HUES64 (cell line): Measurements from ENCODE around the gene NOL6.
"Not testable (repeated sequence)": the region's sequence is repeated elsewhere in the genome, so short reads cannot be mapped to it uniquely, and the experiment has no call there.

Source experiments
- H3K27ac ChIP-seq: 2 replicates; pipeline ENCODE4 v1.7.0; 2013; ENCODE audit warnings: low read depth, low read length, inconsistent platforms
- H3K27me3 ChIP-seq: 2 replicates; pipeline ENCODE4 v1.6.1; 2013; ENCODE audit warnings: mild to moderate bottlenecking, low read length; ENCODE audit not compliant: insufficient read depth
- H3K36me3 ChIP-seq: 2 replicates; pipeline ENCODE4 v1.6.1; 2013; ENCODE audit warnings: mild to moderate bottlenecking, low read length; ENCODE audit not compliant: insufficient read depth
- H3K4me1 ChIP-seq: 2 replicates; pipeline ENCODE4 v1.6.1; 2013; ENCODE audit warnings: mild to moderate bottlenecking, low read length, moderate library complexity; ENCODE audit not compliant: insufficient read depth
- H3K4me3 ChIP-seq: 2 replicates; pipeline ENCODE4 v1.5.1; 2013; ENCODE audit warnings: mild to moderate bottlenecking, low read length, moderate library complexity
- H3K9ac ChIP-seq: 2 replicates; pipeline ENCODE4 v1.6.1; 2013; ENCODE audit warnings: mild to moderate bottlenecking, low read depth, low read length
- H3K9me3 ChIP-seq: 2 replicates; pipeline ENCODE4 v1.6.1; 2013; ENCODE audit warnings: low read depth, low read length; ENCODE audit not compliant: insufficient read depth
- WGBS: fragments of 150-250, 120-280 bp; methylation state at CpG from one replicate; pipeline ENCODE4 v1.1.7; 2013; ENCODE audit warnings: missing lambda C conversion rate; 5-methylcytosine and 5-hydroxymethylcytosine counted together

The NOL6 gene

DNA sequence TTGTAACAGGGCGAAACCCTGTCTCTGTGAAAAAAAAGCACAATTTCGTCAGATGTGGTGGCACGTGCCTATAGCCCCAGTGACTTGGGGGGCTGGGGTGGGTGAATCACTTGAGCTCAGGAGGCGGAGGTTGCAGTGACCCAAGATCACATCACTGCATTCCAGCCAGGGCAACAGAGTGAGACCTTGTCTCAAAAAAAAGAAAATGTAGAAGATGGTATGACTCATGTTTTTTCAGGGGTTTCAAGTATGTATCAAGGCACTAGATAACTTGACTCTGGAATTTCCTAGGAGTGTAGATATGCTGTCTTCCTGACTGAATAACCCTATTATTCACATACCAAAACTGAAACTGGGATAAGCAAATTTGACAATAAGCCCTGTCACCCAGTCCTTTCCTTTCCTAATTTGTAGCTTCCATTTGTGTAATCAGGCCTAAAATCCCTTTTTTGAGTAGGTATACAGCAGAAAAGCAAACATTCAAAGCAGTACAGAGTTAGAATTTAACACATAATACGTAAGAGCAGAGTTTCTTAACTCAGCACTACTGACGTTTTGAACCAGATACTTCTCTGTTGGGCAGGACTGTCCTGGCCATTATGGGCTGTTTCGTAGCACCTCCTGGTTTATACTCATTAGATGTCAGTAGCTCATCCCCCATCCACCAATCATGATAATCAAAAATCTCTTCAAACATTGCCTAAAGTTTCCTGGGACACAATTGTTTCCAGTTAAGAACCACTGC lies 33.1 kb upstream of the NOL6 start:
- Histone ChIP-seq H3K4me3 (no peak overlapping the region), H3K27ac (no peak overlapping the region), H3K4me1 (no peaks in the 10 kb centered on the region), H3K9me3 (no peaks in the 10 kb centered on the region), H3K27me3 (no peaks in the 10 kb centered on the region), H3K36me3 (no peaks in the 10 kb centered on the region), H3K9ac (no peak overlapping the region)
- WGBS = 72% methylated on average over 7 of the region's 7 CpGs

- Histone ChIP-seq H3K4me3 (no peak overlapping the region), H3K9ac (no peak overlapping the region), H3K9me3 (no peaks in the 10 kb centered on the region), H3K4me1 (no peaks in the 10 kb centered on the region), H3K27me3 (no peaks in the 10 kb centered on the region), H3K27ac (no peak overlapping the region), H3K36me3 (no peaks in the 10 kb centered on the region)
- WGBS = 100% methylated on average over 1 of the region's 1 CpG
Observed at GRCh38 chr9:33498387-33498786, 24.7 kb upstream of the NOL6 start.

DNA sequence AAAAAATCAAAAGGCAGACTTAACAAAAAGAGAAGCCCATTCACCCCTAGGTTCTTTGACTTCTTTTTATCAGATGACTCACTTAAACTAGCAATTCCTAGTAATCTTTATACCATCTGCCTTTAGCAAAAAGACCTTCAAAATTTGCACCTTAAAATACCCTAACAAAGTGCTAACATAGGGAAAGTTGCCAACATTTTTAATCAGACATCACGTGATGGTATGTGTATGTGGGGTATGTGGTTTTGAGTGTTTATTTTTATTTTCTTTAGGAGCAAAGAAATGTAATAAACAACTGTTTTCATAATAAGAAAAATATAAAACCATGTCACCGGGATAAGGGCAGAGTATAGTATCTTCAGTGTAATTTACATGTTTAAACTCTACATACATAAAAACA lies 20.1 kb upstream of the NOL6 start:
- not testable (repeated sequence) for H3K27ac ChIP-seq, H3K27me3 ChIP-seq, H3K4me1 ChIP-seq, H3K4me3 ChIP-seq, H3K9ac ChIP-seq, H3K9me3 ChIP-seq, H3K36me3 ChIP-seq
- no CpG with 5 or more reads among the region's 2 CpGs for WGBS

DNA sequence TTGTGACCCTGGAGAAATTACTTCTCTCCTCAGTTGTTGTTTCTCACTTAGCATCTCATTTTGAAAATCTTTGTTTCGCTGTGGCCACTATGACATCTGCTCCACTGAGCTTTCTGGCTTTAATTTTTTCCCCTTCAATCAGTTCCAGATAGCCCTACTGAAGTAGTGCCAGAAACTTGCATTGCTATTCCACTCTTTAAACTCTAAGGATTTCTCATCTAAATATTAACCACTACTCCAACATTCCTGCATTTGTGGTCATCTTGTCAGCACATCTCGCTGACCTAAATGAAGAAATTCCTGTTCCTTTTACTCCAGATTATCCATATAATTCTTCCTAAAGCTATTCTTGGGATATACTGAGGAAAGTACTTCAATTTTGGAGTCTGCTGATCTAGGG lies 15.3 kb upstream of the NOL6 start:
- Histone ChIP-seq H3K36me3 (no peaks in the 10 kb centered on the region), H3K4me1 (no peaks in the 10 kb centered on the region), H3K4me3 (no peak overlapping the region), H3K27me3 (no peaks in the 10 kb centered on the region), H3K9me3 (no peaks in the 10 kb centered on the region), H3K9ac (no peak overlapping the region), H3K27ac (no peak overlapping the region)
- 91% methylated on average over 2 of the region's 2 CpGs for WGBS

DNA sequence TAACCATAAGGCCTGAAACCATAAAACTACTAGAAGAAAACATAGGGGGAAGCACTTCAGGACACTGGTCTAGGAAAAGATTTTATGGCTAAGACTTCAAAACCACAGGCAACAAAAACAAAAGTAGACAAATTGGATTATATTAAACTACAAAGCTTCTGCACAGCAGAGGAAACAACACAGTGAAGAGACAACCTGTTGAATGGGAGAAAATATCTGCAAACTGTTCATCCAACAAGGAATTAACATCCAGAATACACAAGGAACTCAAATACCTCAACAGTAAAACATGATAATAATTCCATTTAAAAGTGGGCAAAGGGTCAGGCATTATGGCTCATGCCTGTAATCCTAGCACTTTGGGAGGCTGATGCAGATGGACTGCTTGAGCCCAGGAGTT lies 11.6 kb upstream of the NOL6 start:
- not testable (repeated sequence) for H3K4me3 ChIP-seq

DNA sequence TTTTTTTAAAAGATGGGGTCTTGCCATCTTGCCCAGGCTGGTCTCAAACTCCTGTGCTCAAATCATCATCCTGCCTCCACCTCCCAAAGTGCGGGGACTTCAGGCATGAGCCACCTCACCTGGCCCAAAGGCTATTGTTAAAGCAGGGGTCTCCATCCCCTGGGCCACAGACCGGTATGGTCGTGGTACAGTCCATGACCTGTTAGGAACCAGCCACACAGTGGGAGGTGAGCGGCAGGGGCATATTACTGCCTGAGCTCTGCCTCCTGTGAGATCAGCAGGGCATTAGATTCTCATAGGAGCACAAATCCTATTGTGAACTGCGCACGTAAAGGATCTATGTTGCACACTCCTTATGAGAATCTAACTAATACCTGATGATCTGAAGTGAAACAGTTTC lies 7.3 kb upstream of the NOL6 start:
- Histone ChIP-seq H3K9ac (no peak overlapping the region), H3K9me3 (no peaks in the 10 kb centered on the region), H3K4me3 (no peak overlapping the region), H3K27me3 (no peaks in the 10 kb centered on the region), H3K36me3 (no peaks in the 10 kb centered on the region), H3K27ac (no peak overlapping the region), H3K4me1 (no peaks in the 10 kb centered on the region)
- WGBS = 95% methylated on average over 6 of the region's 6 CpGs

More for the DNA sequence above, 11.6 kb upstream of the NOL6 start:
- H3K9ac ChIP-seq, H3K27me3 ChIP-seq, H3K9me3 ChIP-seq, H3K4me1 ChIP-seq, H3K36me3 ChIP-seq, H3K27ac ChIP-seq: not testable (repeated sequence)

- H3K4me1 ChIP-seq = no peaks in the 10 kb centered on the region
- no peak overlapping the region for H3K9ac ChIP-seq
- WGBS = 91% methylated on average over 2 of the region's 2 CpGs
- no peaks in the 10 kb centered on the region for H3K27me3 ChIP-seq
- H3K9me3 ChIP-seq = no peaks in the 10 kb centered on the region
- no peaks in the 10 kb centered on the region for H3K36me3 ChIP-seq
- no peak overlapping the region for H3K4me3 ChIP-seq
- H3K27ac ChIP-seq = no peak overlapping the region
Observed at GRCh38 chr9:33480106-33480505, 6.4 kb upstream of the NOL6 start.

DNA sequence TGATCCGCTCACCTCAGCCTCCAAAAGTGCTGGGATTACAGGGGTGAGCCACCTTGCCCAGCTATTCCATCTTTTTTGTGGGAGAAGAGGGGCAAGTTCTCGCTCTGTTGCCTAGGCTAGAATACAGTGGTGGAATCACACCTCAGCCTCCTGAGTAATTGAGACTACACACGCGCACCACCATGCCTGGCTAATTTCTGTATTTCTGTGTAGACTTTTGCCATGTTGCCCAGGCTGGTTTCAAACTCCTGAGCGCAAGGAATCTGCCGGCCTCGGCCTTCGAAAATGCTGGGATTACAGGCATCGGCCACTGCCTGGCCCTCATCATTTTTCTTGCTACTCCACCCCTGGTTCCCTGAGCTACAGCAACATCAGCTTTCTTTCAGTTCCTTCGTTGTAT lies 2.8 kb upstream of the NOL6 start:
- H3K36me3 ChIP-seq = peaks cover 9% of the 10 kb centered on the region
- WGBS = 94% methylated on average over 10 of the region's 10 CpGs
- no peak overlapping the region for H3K9ac ChIP-seq
- H3K4me3 ChIP-seq = no peak overlapping the region
- H3K4me1 ChIP-seq = no peaks in the 10 kb centered on the region
- no peaks in the 10 kb centered on the region for H3K27me3 ChIP-seq
- H3K9me3 ChIP-seq = no peaks in the 10 kb centered on the region
- H3K27ac ChIP-seq = no peak overlapping the region

- no peaks in the 10 kb centered on the region for H3K9me3 ChIP-seq
- no peak overlapping the region for H3K4me3 ChIP-seq
- no peak overlapping the region for H3K27ac ChIP-seq
- no peaks in the 10 kb centered on the region for H3K27me3 ChIP-seq
- WGBS = no CpG with 5 or more reads among the region's 1 CpG
- no peak overlapping the region for H3K9ac ChIP-seq
- H3K36me3 ChIP-seq = peaks cover 18% of the 10 kb centered on the region
- H3K4me1 ChIP-seq = no peaks in the 10 kb centered on the region
Observed at GRCh38 chr9:33475357-33475756, 1.6 kb upstream of the NOL6 start.

DNA sequence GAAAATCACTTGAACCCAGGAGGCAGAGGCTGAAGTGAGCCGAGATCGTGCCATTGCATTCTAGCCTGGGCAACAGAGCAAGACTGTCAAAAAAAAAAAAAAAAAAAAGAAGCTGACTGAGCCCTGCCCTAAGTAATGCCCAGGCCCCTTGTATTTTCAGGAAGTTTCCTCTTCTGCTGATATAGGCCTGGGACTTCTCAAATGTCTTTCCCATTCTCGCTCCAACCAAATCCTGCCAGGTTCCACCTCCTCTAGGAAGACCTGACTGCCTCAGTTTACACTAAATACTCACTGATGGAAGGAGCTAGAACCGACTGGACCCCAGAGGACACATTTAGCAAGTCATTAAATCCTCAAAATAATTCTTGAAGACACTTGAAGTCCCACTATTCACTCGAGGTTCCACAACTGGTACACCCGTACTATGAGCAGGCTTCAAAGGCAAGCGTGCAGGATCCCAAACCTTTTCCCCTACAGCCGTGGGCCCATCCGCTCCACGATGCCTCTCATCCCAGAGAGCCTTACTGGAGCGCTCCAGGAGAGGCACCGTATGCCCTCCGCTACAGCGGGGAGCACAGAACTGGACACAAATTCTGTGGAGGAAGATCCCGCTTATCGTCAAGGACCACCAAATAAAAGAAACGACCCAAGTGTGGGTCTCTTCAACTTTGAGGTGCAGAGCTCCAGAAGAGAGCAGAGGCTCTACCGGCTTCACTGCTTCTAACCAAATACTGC lies 676 bp downstream of the NOL6 start:
- Histone ChIP-seq H3K9me3 (no peaks in the 10 kb centered on the region), H3K4me1 (no peaks in the 10 kb centered on the region), H3K27me3 (no peaks in the 10 kb centered on the region), H3K36me3 (peaks cover 40% of the 10 kb centered on the region), H3K27ac (no peak overlapping the region), H3K9ac (peak overlapping the region; percentile 75), H3K4me3 (peak overlapping the region; percentile 89)
- WGBS = 14% methylated on average over 18 of the region's 18 CpGs

DNA sequence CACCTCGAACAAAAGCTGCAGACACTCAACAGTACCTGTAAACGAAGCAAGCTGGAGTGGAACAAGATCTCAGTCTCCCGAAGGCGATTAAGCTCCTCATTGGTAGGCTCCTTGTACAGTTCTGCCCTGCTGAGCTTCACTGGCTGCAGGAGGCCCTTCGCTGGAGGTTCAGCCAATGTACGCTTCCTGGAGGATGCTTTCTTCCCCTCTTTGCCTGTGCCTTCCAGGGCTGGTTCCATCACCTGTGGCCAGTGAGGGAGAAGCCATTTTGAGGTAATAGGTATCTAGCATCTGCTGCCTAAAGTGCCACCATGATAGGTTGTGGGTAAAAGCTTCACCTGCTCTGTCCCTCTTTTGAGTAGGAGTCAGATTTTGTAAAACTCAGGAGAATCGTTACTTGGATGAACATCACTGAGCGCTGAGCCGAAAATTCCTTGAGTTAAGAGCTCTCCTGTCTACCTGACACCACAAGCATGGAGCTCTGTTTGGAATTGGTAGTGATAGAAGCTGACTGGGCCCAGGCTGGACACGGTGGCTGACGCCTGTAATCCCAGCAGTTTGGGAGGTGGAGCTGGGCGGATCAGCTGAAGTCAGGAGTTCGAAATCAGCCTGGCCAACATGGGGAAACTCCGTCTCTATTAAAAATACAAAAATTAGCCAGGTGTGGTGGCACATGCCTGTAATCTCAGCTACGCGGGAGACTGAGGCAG lies 1.4 kb downstream of the NOL6 start:
- Histone ChIP-seq H3K9me3 (no peaks in the 10 kb centered on the region), H3K36me3 (peaks cover 47% of the 10 kb centered on the region), H3K4me3 (peak overlapping the region; percentile 89), H3K27ac (no peak overlapping the region), H3K4me1 (no peaks in the 10 kb centered on the region), H3K9ac (no peak overlapping the region), H3K27me3 (no peaks in the 10 kb centered on the region)
- 93% methylated on average over 16 of the region's 16 CpGs for WGBS
